GM19468 (cell line): Measurements from ENCODE around the gene CACNA2D4.

ENCODE experiments used
- ATAC-seq: cut with Tn5 transposase; IDR thresholded peaks from one replicate; pipeline ENCODE4 v1.9.1; 2021; ENCODE audit warnings: mild to moderate bottlenecking, moderate library complexity, moderate number of reproducible peaks; ENCODE audit not compliant: unreplicated experiment; ENCODE audit errors: extremely low read depth

Gene CACNA2D4

DNA sequence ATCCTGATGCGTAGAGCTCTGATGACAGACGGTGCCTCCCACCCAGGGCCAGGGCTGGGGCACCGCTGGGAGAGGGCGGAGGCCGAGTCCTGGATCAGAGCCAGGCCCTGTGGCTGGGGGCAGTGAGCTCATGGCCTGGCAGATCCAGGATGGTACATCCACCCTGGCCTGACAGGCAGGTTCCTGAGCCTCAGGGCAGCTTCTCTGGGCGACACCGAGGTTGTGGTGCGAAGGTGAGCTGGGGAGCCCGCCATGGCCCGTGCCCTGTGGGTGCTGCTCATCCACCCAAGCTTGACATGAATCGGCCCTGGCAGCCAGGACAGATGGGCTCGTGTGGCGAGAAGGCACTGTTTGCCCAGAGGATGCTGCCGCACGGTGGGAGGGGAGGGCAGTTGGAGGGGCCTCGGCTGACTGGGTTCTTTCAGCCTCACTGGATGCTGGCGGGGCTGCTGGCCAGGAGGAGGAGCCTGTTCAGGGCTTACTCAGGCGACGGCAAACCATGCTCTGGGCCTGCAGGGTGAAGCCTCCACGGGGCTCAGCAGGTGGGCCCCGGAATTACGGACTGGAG, 81.5 kb downstream of the CACNA2D4 start:
- ATAC-seq, result no peak

DNA sequence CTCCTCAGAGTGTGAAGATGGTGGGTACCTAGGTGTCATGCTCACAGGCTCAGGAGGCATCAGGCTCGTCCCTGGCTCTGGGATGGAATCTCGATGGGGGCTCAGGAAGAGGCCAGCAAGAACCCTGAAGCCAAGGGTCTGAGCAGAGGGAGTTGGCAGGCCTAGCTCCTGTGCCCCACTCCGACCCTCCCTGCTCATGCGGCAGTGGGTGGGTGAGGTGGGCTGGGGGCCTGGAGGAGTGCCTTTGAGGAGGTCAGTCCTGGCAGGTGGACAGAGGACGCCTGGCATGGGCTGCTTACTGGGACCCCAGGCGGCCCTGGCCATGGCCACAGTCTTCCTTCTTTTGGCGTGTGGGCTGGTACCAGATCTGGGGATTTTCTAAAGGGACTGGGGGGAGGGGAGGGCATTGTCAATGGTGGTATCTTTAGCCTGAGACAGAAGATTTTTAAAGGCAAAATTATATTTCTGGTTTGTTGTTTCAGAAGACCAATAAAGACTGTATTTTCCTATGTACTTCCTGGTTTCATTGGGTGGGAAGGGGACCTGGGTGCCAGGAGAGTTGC, 82.1 kb downstream of the CACNA2D4 start:
- no peak for ATAC-seq

DNA sequence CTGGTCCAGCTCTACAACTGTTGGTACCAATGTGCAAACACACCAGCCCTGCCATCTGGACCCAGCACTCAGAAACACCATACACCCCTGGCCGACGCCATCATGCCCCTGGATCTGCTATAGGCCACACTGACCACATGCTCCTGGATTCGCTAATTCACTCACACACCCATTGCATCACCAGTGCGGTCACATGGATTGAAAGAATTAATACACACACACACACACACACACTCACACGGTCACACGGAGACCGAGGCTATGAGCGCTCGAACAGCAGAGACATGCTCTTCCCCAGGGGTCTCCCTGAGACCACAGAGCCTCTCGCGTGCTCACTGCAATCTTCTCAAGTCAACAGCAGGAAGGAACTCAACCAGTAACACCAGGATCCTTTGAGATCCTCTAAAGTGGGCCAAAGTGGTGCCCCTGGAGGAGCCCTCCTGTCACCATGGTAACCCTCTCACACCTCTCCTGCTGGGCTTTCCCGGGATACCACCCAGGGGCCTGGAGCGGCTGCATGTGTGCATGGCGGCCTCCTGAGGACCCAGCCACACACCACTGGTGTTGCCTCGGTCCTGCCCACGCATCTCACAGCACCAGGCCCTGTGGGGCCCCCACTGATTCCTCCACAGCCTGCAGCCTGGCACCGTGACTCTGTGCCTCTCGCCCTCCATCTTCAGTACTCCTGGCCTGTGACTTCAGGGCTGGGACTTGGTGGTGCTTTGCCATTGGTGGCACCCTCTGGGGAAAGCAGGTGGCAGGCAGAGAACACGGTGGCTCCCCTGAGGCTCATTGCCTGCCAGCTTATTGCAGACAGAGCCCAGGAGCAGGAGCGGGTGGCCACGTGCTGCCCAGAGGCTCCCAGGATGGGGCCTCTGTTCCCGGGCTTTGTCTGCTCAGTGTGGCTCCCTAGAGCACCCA, 83.0 kb downstream of the CACNA2D4 start:
- ATAC-seq, result no peak

DNA sequence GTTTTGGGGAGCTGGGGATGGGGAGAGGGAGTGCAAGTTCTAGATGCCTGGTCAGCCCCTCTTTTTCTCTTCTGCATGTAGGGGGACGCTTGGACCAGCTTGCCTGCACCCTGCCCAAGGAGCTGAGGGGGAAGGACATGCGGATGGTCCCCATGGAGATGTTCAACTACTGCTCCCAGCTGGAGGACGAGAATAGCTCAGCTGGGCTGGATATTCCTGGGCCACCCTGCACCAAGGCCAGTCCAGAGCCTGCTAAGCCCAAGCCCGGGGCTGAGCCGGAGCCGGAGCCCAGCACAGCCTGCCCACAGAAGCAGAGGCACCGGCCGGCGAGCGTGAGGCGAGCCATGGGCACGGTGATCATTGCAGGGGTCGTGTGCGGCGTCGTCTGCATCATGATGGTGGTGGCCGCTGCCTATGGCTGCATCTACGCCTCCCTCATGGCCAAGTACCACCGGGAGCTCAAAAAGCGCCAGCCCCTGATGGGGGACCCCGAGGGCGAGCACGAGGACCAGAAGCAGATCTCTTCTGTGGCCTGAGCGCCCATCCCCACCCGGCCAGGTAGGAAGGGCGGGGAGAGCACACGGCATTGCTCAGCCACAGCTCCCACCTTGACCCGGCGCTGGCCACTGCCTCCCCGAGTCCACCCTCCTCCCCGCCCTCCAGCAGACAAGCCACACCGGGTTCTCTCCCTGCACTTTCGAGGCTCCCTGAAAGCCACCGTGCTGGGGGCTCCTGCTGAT, 84.1 kb downstream of the CACNA2D4 start:
- no peak for ATAC-seq

DNA sequence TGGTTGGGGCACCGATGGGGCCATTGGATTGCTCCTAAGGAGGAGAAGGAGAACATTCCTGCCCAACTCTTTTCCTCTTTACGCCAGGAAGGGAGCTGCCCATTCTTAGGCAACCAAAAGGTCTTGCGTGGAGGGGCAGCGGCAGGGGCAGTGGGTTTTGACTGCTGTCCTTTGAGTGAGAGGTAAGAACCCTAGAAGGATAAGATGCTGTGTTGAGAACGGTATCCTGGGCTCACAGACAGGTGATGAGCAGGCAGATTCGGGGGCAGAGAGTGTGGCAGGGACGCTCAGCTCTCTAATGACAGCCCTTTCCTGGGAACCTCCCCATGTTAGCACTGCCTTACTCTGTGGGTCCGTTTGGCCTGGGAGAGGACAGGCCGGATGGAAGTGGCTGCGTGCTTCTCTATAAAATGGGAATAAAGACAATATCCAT, 84.8 kb downstream of the CACNA2D4 start:
- no peak for ATAC-seq

DNA sequence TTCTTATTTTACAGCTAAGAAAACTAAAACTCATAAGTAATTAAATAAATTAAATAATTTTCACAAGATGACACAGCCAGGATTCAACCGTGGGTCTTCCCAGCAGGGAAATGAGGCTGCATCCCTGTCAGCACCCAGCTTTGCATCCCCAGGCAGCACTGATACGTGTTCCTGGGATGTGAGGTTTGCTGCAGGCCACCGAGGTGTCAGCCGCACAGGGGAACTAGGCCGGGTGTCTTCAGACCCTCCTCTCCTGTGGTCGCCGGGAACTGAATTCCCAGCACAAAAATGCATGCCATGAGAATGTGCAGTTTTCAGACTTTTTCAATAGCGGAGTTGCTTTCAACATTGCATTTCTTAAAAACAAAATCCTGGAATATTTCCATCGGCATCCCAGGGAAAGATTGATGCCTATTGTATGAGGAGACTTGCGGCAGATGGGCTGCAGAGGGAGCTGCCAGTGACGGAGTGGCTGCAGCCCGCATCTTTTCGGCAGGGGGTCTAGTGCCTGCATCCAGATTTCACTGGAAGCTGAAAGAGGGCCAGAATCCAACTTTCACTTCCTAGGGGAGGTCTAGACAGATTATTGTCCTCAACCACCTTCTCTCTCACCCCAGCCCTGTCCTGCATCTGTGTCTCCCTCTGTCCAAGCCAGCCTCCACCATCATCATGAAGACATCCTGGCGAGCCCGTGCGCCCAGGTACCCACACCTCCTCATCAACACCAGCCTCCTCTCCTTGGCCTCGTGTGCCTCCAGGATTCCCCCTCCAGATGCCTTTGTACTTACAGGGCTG, 85.5 kb downstream of the CACNA2D4 start:
- no peak for ATAC-seq

DNA sequence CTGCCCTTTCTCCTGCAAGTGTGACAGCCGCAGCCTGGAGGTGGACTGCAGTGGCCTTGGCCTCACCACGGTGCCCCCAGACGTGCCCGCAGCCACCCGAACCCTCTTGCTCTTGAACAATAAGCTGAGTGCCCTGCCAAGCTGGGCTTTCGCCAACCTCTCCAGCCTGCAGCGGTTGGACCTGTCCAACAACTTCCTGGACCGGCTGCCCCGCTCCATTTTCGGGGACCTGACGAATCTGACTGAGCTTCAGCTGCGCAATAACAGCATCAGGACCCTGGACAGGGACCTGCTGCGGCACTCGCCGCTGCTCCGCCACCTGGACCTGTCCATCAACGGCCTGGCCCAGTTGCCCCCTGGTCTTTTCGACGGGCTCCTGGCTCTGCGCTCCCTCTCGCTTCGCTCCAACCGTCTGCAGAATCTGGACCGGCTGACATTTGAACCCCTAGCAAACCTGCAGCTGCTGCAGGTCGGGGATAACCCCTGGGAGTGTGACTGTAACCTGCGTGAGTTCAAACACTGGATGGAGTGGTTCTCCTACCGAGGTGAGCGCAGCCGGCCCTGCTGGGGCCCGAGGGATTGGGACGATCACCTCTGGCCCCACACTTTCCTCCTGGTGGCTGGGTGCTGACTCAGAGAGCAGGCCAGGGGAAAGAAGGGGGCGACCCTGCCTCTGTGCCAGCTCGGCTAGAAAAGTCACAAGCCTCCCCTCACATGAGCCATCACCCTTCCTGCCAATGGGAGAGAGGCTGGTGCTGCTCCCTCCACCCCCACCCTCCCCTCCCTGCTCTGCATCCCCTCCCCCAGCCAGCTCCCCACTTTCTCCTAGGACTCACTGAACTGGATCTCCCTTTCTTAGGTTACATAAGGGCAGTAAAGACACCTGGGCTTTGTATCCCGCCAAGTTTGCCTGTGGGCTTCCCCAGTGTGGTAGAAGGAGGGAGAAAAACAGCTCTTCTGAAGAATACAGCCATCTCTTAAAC, 87.2 kb downstream of the CACNA2D4 start:
- ATAC-seq, result no peak

DNA sequence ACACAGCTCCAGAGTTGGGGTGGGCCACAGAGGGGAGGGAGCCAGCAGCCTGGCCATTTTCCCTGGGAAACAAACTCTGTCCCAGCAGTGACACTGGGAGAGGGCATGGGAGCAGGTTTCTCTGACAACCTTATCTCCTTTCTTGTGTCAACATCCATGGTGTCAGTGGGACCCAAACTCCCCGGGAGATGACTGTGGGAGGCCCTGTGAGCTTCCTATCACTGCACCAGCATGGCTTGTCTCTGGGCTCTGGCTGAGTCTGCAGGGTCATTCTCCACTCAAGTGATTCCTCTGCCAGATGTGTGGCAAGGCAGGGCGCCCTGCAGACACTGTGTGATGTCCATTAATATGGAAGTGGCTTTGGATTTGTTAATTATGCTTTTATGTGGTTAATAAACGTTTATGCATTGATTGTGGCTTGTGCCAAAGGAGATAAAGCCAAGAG, 88.0 kb downstream of the CACNA2D4 start:
- ATAC-seq, result no peak

DNA sequence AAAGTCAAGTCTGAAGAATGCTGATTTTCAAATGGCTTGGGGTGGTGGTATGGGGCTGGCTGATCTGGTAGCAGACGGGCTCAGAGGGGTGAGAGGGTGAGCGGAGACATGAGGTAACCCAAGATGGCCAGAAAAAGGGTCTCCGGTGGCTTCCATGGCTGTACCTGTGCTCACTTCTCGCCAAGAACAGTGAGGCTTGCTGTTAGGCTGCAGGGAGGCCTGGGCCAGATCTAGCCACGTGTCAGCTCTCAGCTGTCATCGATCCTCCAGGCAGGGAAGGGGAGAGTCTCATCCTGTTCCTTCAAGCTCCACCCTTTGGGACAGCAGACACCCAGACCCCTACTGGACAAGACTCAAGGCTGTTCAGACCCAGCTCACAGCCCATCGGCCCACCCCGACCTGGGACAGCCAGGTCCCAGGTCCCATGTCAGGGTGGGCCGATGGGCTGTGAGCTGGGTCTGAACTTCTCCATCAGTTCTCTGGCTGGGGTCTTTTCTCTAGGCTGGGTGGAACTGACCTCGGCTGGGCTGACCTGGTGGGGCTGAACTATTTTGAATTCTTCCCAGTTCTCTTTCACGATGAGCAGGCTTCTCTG, 89.0 kb downstream of the CACNA2D4 start:
- no peak for ATAC-seq

DNA sequence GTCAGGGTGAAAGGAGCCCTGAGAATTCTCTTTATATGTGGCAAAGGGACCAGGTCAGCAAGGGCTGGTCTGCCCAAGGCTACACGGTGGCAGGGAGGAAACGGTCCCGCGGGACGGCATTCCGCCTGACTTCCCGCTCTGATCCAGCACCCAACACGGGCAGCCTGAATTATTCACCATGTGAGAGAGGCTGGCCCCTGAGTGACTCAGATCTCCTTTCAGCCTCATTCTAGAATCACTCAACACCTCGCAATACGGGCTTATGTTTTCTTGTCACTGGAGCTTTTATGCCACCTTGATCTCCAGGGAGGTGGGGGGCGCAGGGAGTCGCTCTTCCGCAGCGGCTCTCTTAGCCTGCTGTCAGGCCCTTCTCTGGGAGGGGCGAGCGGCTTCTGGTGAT, 89.6 kb downstream of the CACNA2D4 start:
- ATAC-seq, result no peak

DNA sequence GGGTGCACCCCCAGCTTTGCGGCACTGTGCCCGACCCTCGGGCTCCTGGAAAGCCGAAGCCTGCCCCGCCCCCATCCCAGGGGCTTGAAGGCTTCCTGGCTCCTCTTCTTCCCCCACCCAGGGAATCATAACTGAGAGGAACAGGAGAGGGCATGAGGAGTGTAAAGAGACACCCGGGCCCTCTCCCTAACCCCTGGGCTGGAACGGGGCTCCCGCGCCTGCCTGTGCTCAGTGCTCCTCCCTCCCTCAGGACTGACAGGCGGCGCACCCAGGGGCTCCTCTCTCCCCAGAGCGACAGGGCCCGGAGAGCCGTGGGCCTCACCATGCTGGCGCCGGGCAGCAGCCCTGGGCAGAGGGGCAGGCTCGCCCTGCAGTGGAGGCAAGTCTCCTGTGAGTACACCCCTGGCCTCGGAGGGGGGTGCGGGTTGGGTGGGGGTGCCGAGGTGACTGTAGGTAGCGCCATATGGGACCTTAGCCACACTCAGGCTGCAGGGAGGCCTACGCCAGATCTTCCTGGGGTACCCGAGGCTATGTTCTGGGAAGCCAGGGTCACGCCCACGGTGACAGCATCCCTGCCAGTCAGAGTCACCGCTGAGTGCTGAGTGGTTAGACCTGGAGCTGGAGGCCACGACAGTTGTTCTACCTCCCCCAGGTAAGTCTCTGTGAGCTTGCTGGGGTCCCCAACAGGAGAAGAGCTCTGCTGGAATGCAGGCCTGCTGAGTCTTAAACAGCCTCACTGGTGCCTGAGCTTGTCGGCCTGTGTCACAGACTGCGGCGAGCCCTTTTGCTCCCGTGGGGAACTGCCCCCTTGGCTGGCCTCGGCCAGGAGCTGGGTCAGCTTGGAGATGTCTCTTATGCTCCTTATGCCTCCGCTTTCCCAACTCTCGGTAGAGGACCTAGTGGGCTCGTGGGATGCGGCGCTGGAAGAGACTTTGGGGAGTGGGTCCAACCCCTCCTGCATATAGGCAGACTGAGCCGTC, 90.3 kb downstream of the CACNA2D4 start:
- no peak for ATAC-seq

DNA sequence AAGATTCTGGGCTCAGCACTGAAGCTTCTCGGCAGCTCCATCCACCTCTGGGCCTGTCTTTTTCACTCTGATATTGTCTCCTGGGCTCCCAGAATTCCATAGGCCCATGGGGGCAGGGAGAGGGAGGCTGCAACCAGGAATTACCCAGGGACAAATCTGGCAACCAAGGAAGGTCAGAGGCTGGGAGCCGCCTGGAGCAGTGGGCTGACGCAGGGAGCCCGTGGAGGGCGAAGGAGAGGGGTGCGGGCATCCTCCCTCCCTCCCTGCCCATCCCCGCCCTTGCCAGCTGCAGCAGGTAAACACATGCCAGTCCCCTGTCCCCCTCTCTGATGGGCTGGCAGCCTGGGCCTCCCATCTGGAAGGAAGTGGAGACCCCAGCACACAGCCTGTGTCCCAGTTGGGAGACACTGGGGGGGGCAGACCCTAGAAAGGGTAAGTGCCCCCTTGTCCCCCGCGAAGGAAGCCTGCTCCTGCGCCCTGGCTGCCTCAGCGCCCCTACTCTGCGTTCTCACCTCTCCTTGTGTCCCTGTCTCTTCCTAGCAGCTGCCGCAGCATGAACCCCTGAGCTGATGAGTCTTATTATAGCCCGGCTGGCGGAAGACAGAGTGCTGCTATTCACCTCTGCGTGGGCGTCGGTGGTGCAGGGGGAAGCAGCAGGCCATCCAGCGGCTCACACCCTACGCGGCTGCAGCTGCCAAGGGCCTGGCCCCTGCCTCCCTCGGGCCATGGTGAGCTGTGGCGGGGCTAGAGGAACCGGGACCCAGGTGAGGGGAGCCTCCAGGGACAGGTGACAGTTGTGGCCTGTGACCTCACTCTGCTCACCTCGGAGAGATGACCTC, 91.4 kb downstream of the CACNA2D4 start:
- no peak for ATAC-seq

DNA sequence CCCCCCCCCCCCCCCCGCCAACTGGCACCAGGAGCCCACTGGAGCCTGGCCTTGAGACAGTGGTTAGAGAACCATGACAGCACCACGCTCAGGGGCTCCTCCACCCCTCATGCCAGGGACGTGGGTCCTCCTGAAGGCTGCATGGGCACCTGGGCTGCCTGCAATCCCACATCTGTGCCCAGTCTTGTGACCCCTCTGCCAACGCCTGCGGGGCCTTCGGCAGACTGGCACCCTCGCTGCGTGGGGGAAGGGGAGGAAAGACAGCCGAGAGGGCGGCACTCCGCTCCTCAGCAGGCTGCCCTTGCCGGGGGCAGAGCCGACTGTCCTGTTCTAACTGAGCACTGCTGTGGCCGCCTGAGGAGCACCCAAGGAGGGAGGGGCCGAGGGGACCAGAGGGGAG, 92.1 kb downstream of the CACNA2D4 start:
- ATAC-seq, result no peak

DNA sequence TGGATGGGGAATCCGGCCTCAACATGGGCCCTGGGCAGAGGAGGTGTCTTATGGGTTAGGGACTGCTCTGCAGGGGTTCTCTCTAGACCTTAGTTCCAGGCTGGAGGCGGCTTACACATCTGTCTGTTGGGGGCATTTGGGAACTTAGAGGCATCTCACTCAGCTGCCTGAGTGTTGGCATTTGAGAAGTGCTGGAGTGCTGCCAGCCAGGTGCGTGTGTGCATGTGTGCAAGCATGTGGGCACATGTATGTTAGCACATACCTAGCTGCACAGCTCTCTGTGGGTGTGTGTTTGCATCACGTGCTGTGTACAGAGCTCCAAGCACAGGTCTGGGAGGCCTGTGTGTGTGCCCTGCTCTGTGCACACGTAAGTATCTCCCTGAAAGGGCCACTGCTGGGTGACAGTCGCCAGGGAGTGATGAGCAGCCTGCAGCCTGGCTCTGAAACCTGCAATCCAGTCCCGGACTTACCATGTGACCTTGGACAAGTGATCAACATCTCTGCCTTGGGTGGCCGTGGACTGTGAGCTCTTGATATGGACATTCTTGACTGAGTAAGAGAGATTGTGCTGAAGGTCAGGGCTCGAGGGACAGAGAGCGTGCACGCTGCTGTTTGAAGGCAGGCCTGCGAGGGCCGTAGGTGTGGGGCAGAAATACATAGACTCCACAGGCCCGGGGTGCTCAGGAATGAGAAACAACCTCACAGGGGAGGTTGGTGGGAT, 92.9 kb downstream of the CACNA2D4 start:
- no peak for ATAC-seq

DNA sequence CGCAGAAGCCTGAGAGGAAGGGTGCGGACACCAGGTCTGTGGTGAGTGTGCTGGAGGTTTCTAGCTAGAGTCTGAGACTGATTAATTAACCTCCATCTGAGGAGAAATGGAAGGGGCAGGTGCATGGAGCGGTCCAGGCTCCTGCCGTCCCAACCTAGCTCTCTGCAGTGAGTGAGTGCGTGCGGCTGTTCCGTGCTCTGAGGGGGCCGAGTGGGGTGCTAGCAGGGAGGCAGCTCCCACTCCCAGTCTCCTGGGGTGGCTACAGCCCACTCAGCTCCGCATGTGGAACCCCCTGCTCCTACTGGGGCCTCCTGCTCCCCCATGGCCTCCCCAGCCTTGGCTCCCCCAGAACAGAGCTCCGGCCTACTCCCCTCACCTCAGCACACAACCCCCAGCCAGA, 95.2 kb downstream of the CACNA2D4 start:
- ATAC-seq, result no peak

DNA sequence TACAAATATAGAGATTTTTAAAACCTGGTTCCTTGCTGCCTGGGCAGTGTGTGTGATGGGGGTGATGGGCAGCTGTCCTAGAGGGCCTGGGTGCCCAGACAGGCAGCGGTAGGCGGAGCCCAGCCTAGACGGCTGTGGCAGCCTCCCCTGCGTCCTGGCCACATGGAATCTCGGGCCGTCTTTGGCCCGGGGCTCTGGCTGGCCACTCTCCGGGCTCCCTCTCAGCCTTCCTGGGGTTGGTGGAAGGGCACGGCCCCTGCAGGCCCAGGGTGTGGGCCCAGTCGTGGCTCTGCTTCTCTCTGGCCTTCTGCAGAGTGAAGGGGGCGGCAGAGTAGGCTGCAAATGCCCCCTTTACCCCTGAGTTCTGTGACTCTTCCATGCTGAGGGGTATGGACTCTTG, 95.8 kb downstream of the CACNA2D4 start:
- ATAC-seq, result no peak
